Panc1 (cell line): ENCODE data around the gene CAMK1D. TPM values are rescaled to one million over a fixed set of nuclear protein-coding genes. Genes with fewer than 3 reads are reported as not detected.

ENCODE experiments used
- ATAC-seq: fragments of 200-7000 bp; cut with Tn5 transposase; 2 replicates; pipeline ENCODE4 v1.9.1; 2020; ENCODE audit warnings: mild to moderate bottlenecking, moderate library complexity
- BruUV-seq: library from RNA; stranded (reverse); fragments of 400-500 nt; replicated peaks from 2 replicates; lab custom pipeline; 2021; lab: Mats Ljungman, UMichigan
- CTCF ChIA-PET: fragments of 300-600 bp; sonication (Branson Sonifier 250); formaldehyde crosslinking; loops from one replicate; lab custom pipeline; 2022; ENCODE audit warnings: antibody characterized with exemption; lab: Charles Lee
- POLR2A ChIA-PET: fragments of 300-600 bp; sonication (Branson Sonifier 250); formaldehyde crosslinking; loops from one replicate; lab custom pipeline; 2022; ENCODE audit warnings: antibody characterized with exemption; lab: Charles Lee
- DNase-seq: peaks from one replicate; pipeline ENCODE4 v3.0.0-alpha.2; 2010; ENCODE audit warnings: low read depth, low spot score
- H3K27ac ChIP-seq: 2 replicates; pipeline ENCODE4 v1.5.1; 2011; ENCODE audit warnings: mild to moderate bottlenecking, low read length, inconsistent platforms
- H3K27me3 ChIP-seq: fragments of 200-500 bp; sonication (Bioruptor generic); 2 replicates; pipeline ENCODE4 v1.6.0; 2014; ENCODE audit warnings: low read length, inconsistent platforms; ENCODE audit not compliant: control insufficient read depth, insufficient read depth
- H3K36me3 ChIP-seq: fragments of 200-500 bp; sonication (Bioruptor generic); 2 replicates; pipeline ENCODE4 v1.5.1; 2014; ENCODE audit warnings: inconsistent platforms, mild to moderate bottlenecking, low read length, moderate library complexity; ENCODE audit not compliant: control insufficient read depth, insufficient read depth
- H3K4me1 ChIP-seq: 2 replicates; pipeline ENCODE4 v1.5.1; 2011; ENCODE audit warnings: inconsistent platforms, mild to moderate bottlenecking, low read length, moderate library complexity; ENCODE audit not compliant: control insufficient read depth, insufficient read depth
- H3K4me3 ChIP-seq, 2 experiments: 2 replicates each; pipeline ENCODE4 v1.5.1; 2011 to 2012; ENCODE audit warnings: low read depth in 2 of 2, low read length in 2 of 2, mild to moderate bottlenecking in 2 of 2, inconsistent platforms in 1 of 2, moderate library complexity in 1 of 2
- H3K9me3 ChIP-seq: fragments of 200-500 bp; sonication (Bioruptor generic); 2 replicates; pipeline ENCODE4 v1.5.1; 2014; ENCODE audit warnings: low read depth, mild to moderate bottlenecking, inconsistent platforms, low read length, moderate library complexity; ENCODE audit not compliant: control insufficient read depth, insufficient read depth
- CTCF ChIP-seq: fragments of 450-650 bp; IDR thresholded peaks from 2 replicates; pipeline ENCODE4 v1.5.1; 2017; ENCODE audit warnings: mild to moderate bottlenecking
- POLR2AphosphoS5 ChIP-seq: IDR thresholded peaks from 2 replicates; pipeline ENCODE4 v1.6.1; 2012; ENCODE audit warnings: mild to moderate bottlenecking, low read depth, low read length, moderate library complexity
- REST ChIP-seq, 2 experiments: IDR thresholded peaks; 2 replicates each; pipeline ENCODE4 v1.6.1; 2011 to 2012; ENCODE audit warnings: low read depth in 2 of 2, control low read depth in 1 of 2, low read length in 1 of 2, mild to moderate bottlenecking in 1 of 2, moderate library complexity in 1 of 2; ENCODE audit not compliant: insufficient read depth in 1 of 2
- SIN3A ChIP-seq: IDR thresholded peaks from 2 replicates; pipeline ENCODE4 v1.6.1; 2012; ENCODE audit warnings: low read depth, mild to moderate bottlenecking, low read length, moderate library complexity, borderline replicate concordance; ENCODE audit not compliant: insufficient read depth
- TCF7L2 ChIP-seq: IDR thresholded peaks from 2 replicates; pipeline ENCODE4 v1.6.1; 2011; ENCODE audit warnings: mild to moderate bottlenecking, low read depth, low read length, inconsistent platforms
- in situ Hi-C: cut with HindIII; loops from 2 replicates; pipeline ENCODE4 v1.10.0; 2016; ENCODE audit warnings: low sequenced_read_pairs, low pct_unique_long_range_greater_than_20kb
- intact Hi-C: fragments of 100-400 bp; cut with micrococcal nuclease; formaldehyde crosslinking; loops from one replicate; pipeline ENCODE4 v1.10.0; 2022; ENCODE audit not compliant: unreplicated experiment
- total RNA-seq: library from RNA; stranded (reverse); gene quantifications from one replicate; pipeline ENCODE4 v1.2.1, GENCODE V29; 2021; ENCODE audit not compliant: unreplicated experiment

CAMK1D gene
- total RNA-seq, 1 experiment from 2014 or later: 5.7 TPM

- no peak overlapping the region for H3K4me3 ChIP-seq
- TF ChIP-seq REST (IDR thresholded peaks at IDR 0.05; ENCODE audit: insufficient read depth in 1 of 2, low read depth in 2 of 2, low read length in 1 of 2) (no peak), CTCF (no peak), SIN3A (no peak), POLR2AphosphoS5 (no peak), TCF7L2 (no peak)
Observed at GRCh38 chr10:12797471-12798262, 448.3 kb downstream of the CAMK1D start.

GRCh38 chr10:12799144-12799543, 449.8 kb downstream of the CAMK1D start:
- intact Hi-C loops: no loop called here
- CTCF ChIA-PET: no interaction called here
- Histone ChIP-seq H3K27ac (no peak overlapping the region), H3K36me3 (no peaks in the 10 kb centered on the region), H3K27me3 (no peaks in the 10 kb centered on the region), H3K4me1 (no peaks in the 10 kb centered on the region), H3K4me3 (no peak overlapping the region), H3K9me3 (no peaks in the 10 kb centered on the region)
- BruUV-seq: no TSS peak
- ATAC-seq (no peak), DNase-seq (no peak)
- TF ChIP-seq CTCF (no peak), SIN3A (no peak), POLR2AphosphoS5 (no peak), REST (IDR thresholded peaks at IDR 0.05; ENCODE audit: insufficient read depth in 1 of 2, low read depth in 2 of 2, low read length in 1 of 2) (no peak), TCF7L2 (no peak)
- in situ Hi-C loops: no loop called here
- POLR2A ChIA-PET: no interaction called here

More at GRCh38 chr10:12797471-12798262, 448.3 kb downstream of the CAMK1D start:
- POLR2A ChIA-PET: no interaction called here
- in situ Hi-C loops (no loop called here), intact Hi-C loops (no loop called here)
- Histone ChIP-seq H3K9me3 (no peaks in the 10 kb centered on the region), H3K36me3 (no peaks in the 10 kb centered on the region), H3K4me1 (no peaks in the 10 kb centered on the region), H3K27ac (no peak overlapping the region), H3K27me3 (no peaks in the 10 kb centered on the region)
- CTCF ChIA-PET: interaction anchor here (0.6 kb wide), 1 partner anchor 32 kb away, joined by 3 read pairs; no protein-coding TSS in a partner anchor
- ATAC-seq (no peak), DNase-seq (no peak)
- no TSS peak for BruUV-seq
